Right lobe of liver (tissue), 4 donors: ENCODE results near the gene ARRDC5.
"Not testable (repeated sequence)": the region's sequence is repeated elsewhere in the genome, so short reads cannot be mapped to it uniquely, and the experiment has no call there.

Source experiments
- POLR2A ChIP-seq: fragments of 450-650 bp; IDR thresholded peaks from one replicate; pipeline ENCODE4 v1.6.1; 2017; ENCODE audit warnings: antibody characterized with exemption, mild to moderate bottlenecking
- TF ChIP-seq, protein P1 (sequence below), 4 donors: fragments of 200-600 bp in 3 of 4; fragments of 450-650 bp in 1 of 4; IDR thresholded peaks; one replicate each; pipeline versions ENCODE4 v1.5.1 to v1.8.0; 2016 to 2022; ENCODE audit warnings: antibody characterized with exemption in 4 of 4, mild to moderate bottlenecking in 2 of 4
- donor health status: DM: no; HTN: no; CAD: no.
- donor health status: DM: no; HTN: no; CAD: no.
- donor health status: DM: no; HTN: yes; CAD: no.

DNA sequence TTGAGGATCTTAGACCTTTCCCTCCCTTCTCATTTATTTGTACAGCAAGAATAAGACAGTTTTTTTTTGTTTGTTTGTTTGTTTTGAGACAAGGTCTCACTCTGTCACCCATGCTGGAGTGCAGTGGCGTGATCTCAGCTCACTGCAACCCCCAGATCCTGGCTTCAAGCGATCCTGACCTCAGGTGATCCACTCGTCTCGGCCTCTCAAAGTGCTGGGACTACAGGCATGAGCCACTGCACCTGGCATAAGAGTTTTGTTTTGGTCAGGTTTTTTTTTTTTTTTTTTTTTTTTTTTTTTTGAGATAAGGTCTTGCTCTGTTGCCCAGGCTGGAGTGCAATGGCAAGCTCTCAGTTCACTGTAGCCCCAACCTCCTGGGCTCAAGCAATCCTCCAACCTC lies 35.8 kb upstream of the ARRDC5 start:
- TF ChIP-seq, protein P1, sequence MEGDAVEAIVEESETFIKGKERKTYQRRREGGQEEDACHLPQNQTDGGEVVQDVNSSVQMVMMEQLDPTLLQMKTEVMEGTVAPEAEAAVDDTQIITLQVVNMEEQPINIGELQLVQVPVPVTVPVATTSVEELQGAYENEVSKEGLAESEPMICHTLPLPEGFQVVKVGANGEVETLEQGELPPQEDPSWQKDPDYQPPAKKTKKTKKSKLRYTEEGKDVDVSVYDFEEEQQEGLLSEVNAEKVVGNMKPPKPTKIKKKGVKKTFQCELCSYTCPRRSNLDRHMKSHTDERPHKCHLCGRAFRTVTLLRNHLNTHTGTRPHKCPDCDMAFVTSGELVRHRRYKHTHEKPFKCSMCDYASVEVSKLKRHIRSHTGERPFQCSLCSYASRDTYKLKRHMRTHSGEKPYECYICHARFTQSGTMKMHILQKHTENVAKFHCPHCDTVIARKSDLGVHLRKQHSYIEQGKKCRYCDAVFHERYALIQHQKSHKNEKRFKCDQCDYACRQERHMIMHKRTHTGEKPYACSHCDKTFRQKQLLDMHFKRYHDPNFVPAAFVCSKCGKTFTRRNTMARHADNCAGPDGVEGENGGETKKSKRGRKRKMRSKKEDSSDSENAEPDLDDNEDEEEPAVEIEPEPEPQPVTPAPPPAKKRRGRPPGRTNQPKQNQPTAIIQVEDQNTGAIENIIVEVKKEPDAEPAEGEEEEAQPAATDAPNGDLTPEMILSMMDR (IDR thresholded peaks at IDR 0.05): not testable (repeated sequence)
- TF ChIP-seq POLR2A: not testable (repeated sequence)
